ENCODE results near the gene CCDC57. TPM values are rescaled to one million over a fixed set of nuclear protein-coding genes. Genes with fewer than 3 reads are reported as not detected.

CCDC57 gene
- total and polyA plus RNA-seq, 11 donors: 4.3 to 17.6 (median 9.5) TPM

GRCh38 chr17:82180776-82181528 is 31.7 kb downstream of the CCDC57 start:
- no peak overlapping the region for H3K27ac ChIP-seq
- H3K4me3 ChIP-seq: no peak overlapping the region
- peak in 1 of 5 donors; percentile 52 for DNase-seq
- no peaks in the 10 kb centered on the region for H3K9me3 ChIP-seq
- 90 to 95% (median 93%) methylated on average over 27 to 31 of the region's 31 CpGs for WGBS, 4 donors
- H3K36me3 ChIP-seq: peaks cover 0 to 69% (median 30%) of the 10 kb centered on the region in 9 donors
- intact Hi-C loops (cut with DNase I): no loop called here
- TF ChIP-seq CTCF (IDR thresholded peaks at IDR 0.05) (no peak), POLR2A (IDR thresholded peaks at IDR 0.05) (no peak)
- no peaks in the 10 kb centered on the region for H3K4me1 ChIP-seq
- ATAC-seq: no peak
- H3K27me3 ChIP-seq: no peaks in the 10 kb centered on the region

- 88 to 93% (median 91%) methylated on average over 10 of the region's 10 CpGs for WGBS, 4 donors
- no peaks in the 10 kb centered on the region for H3K4me1 ChIP-seq
- intact Hi-C loops (cut with DNase I): no loop called here
- H3K27me3 ChIP-seq: no peaks in the 10 kb centered on the region
- no peak overlapping the region for H3K4me3 ChIP-seq
- ATAC-seq (no peak), DNase-seq (peak in 1 of 5 donors; percentile 26)
- TF ChIP-seq CTCF (IDR thresholded peaks at IDR 0.05) (no peak), POLR2A (IDR thresholded peaks at IDR 0.05) (no peak)
- H3K36me3 ChIP-seq: peaks cover 0 to 66% (median 30%) of the 10 kb centered on the region in 9 donors
- no peaks in the 10 kb centered on the region for H3K9me3 ChIP-seq
- no peak overlapping the region for H3K27ac ChIP-seq
These were observed 32.6 kb downstream of the CCDC57 start for GRCh38 chr17:82179946-82180475.

- Histone ChIP-seq H3K27ac (no peak overlapping the region), H3K4me1 (no peaks in the 10 kb centered on the region), H3K27me3 (no peaks in the 10 kb centered on the region), H3K4me3 (no peak overlapping the region), H3K9me3 (no peaks in the 10 kb centered on the region), H3K36me3 (peaks cover 0 to 65% (median 30%) of the 10 kb centered on the region in 9 donors)
- 90 to 95% (median 91%) methylated on average over 13 of the region's 13 CpGs for WGBS, 4 donors
- DNase-seq (peak in 1 of 5 donors; percentile 12), ATAC-seq (no peak)
- intact Hi-C loops (cut with DNase I): no loop called here
- TF ChIP-seq POLR2A (IDR thresholded peaks at IDR 0.05) (no peak), CTCF (IDR thresholded peaks at IDR 0.05) (no peak)
These were observed 33.2 kb downstream of the CCDC57 start for GRCh38 chr17:82179412-82179811.

- Histone ChIP-seq H3K36me3 (peaks cover 0 to 63% (median 28%) of the 10 kb centered on the region in 9 donors), H3K27ac (no peak overlapping the region), H3K27me3 (no peaks in the 10 kb centered on the region), H3K4me1 (no peaks in the 10 kb centered on the region), H3K4me3 (no peak overlapping the region), H3K9me3 (no peaks in the 10 kb centered on the region)
- intact Hi-C loops (cut with DNase I): no loop called here
- peak in 1 of 5 donors; percentile 34 for DNase-seq
- WGBS, 4 donors: 85 to 88% (median 87%) methylated on average over 24 of the region's 24 CpGs
- ATAC-seq: no peak
- TF ChIP-seq CTCF (IDR thresholded peaks at IDR 0.05): no peak
- TF ChIP-seq POLR2A (IDR thresholded peaks at IDR 0.05): no peak
These were observed 34.0 kb downstream of the CCDC57 start for GRCh38 chr17:82178499-82179261.

All from heart left ventricle (tissue), 16 donors.